Heart left ventricle (tissue), 13 donors: ENCODE results near the gene SNRPA.

ENCODE experiments used
- CTCF ChIP-seq, 12 donors: fragments of 200-600 bp; sonication (generic) in 4 of 12; IDR thresholded peaks; one replicate each; pipeline versions ENCODE4 v1.5.0 to v1.8.0; 2018 to 2022; ENCODE audit warnings: antibody characterized with exemption in 12 of 12, mild to moderate bottlenecking in 5 of 12
- POLR2A ChIP-seq, 2 donors: fragments of 450-650 bp; IDR thresholded peaks; one replicate each; pipeline ENCODE4 v1.6.1; 2017; ENCODE audit warnings: antibody characterized with exemption in 2 of 2, mild to moderate bottlenecking in 2 of 2, moderate library complexity in 2 of 2
- donor health status: ischemic (EF 13 %, LVEDD 7.1; RV severe dilation, severe dysfunction).
- donor health status: DM: no; HTN: yes; CAD: no.
- donor health status: DM: no; HTN: no; CAD: no.
- donor health status: ischemic (EF 25% LVEDD 6.9; RV normal size, moderate dysfunction).
- donor health status: ischemic (EF 25% LVEDD 5.7; RV mildly dilated, moderate dysfunction).
- donor health status: ischemic (EF 35%, LVEDD 5.7; RV mildly dilated, moderate dysfunction).
- donor health status: nonischemic (EF 11% LVEDD 7.7; RV severe dilation, severe dysfunction).
- donor health status: DM: yes; HTN: yes; CAD: no.
- donor health status: PGD.
- donor health status: ischemic (EF 29% LVEDD 5.4; RV normal size, mild dysfunction).
- donor health status: nonischemic (EF 23%, LVEDD 6.1; RV moderate dilation, normal function).

- TF ChIP-seq CTCF (IDR thresholded peaks at IDR 0.05) (no peak), POLR2A (IDR thresholded peaks at IDR 0.05) (no peak)
Measured at GRCh38 chr19:40716031-40716481, 34.9 kb upstream of the SNRPA start.
